H9 (cell line): ENCODE results near the gene RPS19BP1. TPM values are rescaled to one million over a fixed set of nuclear protein-coding genes. Genes with fewer than 3 reads are reported as not detected.
A peak's percentile ranks its signal among the peaks of the same experiment; 100 is the strongest.

Experiments
- DNase-seq: peaks from one replicate; pipeline ENCODE4 v3.0.0-alpha.2; 2017
- H2AFZ ChIP-seq: one replicate; pipeline ENCODE4 v1.6.1; 2013; ENCODE audit warnings: mild to moderate bottlenecking, low read length, control low read depth, moderate library complexity
- H2AK5ac ChIP-seq: 2 replicates; pipeline ENCODE4 v1.6.1; 2013; ENCODE audit warnings: low read length, control low read depth, mixed read lengths; ENCODE audit not compliant: insufficient read length
- H2BK120ac ChIP-seq: one replicate; pipeline ENCODE4 v1.6.1; 2013; ENCODE audit warnings: low read depth, mild to moderate bottlenecking, low read length, control low read depth, inconsistent platforms; ENCODE audit not compliant: poor library complexity, severe bottlenecking
- H2BK12ac ChIP-seq: 2 replicates; pipeline ENCODE4 v1.6.1; 2013; ENCODE audit warnings: low read length, control low read depth, mixed read lengths, low read depth; ENCODE audit not compliant: insufficient read length
- H2BK15ac ChIP-seq: 2 replicates; pipeline ENCODE4 v1.6.1; 2013; ENCODE audit warnings: low read depth, low read length, control low read depth
- H2BK20ac ChIP-seq: one replicate; pipeline ENCODE4 v1.6.1; 2013; ENCODE audit warnings: low read depth, mild to moderate bottlenecking, low read length, control low read depth, inconsistent platforms; ENCODE audit not compliant: poor library complexity, severe bottlenecking
- H2BK5ac ChIP-seq: 2 replicates; pipeline ENCODE4 v1.6.1; 2013; ENCODE audit warnings: low read length, control low read depth, mixed read lengths; ENCODE audit not compliant: insufficient read length
- H3K14ac ChIP-seq: 2 replicates; pipeline ENCODE4 v1.6.1; 2013; ENCODE audit warnings: low read length, control low read depth; ENCODE audit not compliant: insufficient read depth
- H3K18ac ChIP-seq: 2 replicates; pipeline ENCODE4 v1.6.1; 2013; ENCODE audit warnings: low read depth, mild to moderate bottlenecking, mixed read lengths, low read length, control low read depth; ENCODE audit not compliant: insufficient read length
- H3K23ac ChIP-seq: 2 replicates; pipeline ENCODE4 v1.6.1; 2013; ENCODE audit warnings: low read length, control low read depth, mixed read lengths, low read depth; ENCODE audit not compliant: insufficient read length
- H3K23me2 ChIP-seq: 2 replicates; pipeline ENCODE4 v1.6.1; 2013; ENCODE audit warnings: low read depth, mild to moderate bottlenecking, mixed read lengths, low read length, control low read depth; ENCODE audit not compliant: insufficient read length, poor library complexity, severe bottlenecking
- H3K27ac ChIP-seq: 2 replicates; pipeline ENCODE4 v1.5.1; 2013; ENCODE audit warnings: low read length, control low read depth, mixed read lengths, low read depth; ENCODE audit not compliant: insufficient read length
- H3K27me3 ChIP-seq: 2 replicates; pipeline ENCODE4 v1.6.1; 2013; ENCODE audit warnings: low read length, control low read depth, inconsistent platforms; ENCODE audit not compliant: insufficient read depth
- H3K4ac ChIP-seq: 2 replicates; pipeline ENCODE4 v1.6.1; 2013; ENCODE audit warnings: low read depth, mild to moderate bottlenecking, control low read depth, inconsistent platforms, low read length, moderate library complexity
- H3K4me1 ChIP-seq: 2 replicates; pipeline ENCODE4 v1.6.1; 2013; ENCODE audit warnings: low read length, control low read depth, inconsistent platforms; ENCODE audit not compliant: insufficient read depth
- H3K4me2 ChIP-seq: 2 replicates; pipeline ENCODE4 v1.6.1; 2013; ENCODE audit warnings: low read length, control low read depth, mixed read lengths; ENCODE audit not compliant: insufficient read length, insufficient read depth
- H3K56ac ChIP-seq: 2 replicates; pipeline ENCODE4 v1.6.1; 2013; ENCODE audit warnings: low read depth, mild to moderate bottlenecking, mixed read lengths, low read length, control low read depth; ENCODE audit not compliant: insufficient read length
- H3K79me1 ChIP-seq: 2 replicates; pipeline ENCODE4 v1.6.1; 2013; ENCODE audit warnings: low read depth, mild to moderate bottlenecking, moderate library complexity, low read length, control low read depth, inconsistent platforms; ENCODE audit not compliant: insufficient read depth, poor library complexity, severe bottlenecking
- H3K79me2 ChIP-seq: 2 replicates; pipeline ENCODE4 v1.6.1; 2013; ENCODE audit warnings: low read length, control low read depth, inconsistent platforms; ENCODE audit not compliant: insufficient read depth
- H3K9ac ChIP-seq: 2 replicates; pipeline ENCODE4 v1.6.1; 2013; ENCODE audit warnings: low read length, control low read depth, mixed read lengths; ENCODE audit not compliant: insufficient read length; ENCODE audit errors: extremely low read depth
- H3K9me3 ChIP-seq: one replicate; pipeline ENCODE4 v1.6.1; 2013; ENCODE audit warnings: low read depth, low read length, inconsistent platforms; ENCODE audit not compliant: control insufficient read depth
- H3T11ph ChIP-seq: one replicate; pipeline ENCODE4 v1.6.1; 2013; ENCODE audit warnings: mild to moderate bottlenecking, low read length, control low read depth, inconsistent platforms
- H4K20me1 ChIP-seq: one replicate; pipeline ENCODE4 v1.6.1; 2013; ENCODE audit not compliant: control insufficient read depth, insufficient read length, insufficient read depth
- H4K5ac ChIP-seq: 2 replicates; pipeline ENCODE4 v1.6.1; 2013; ENCODE audit warnings: low read depth, mild to moderate bottlenecking, mixed read lengths, low read length, control low read depth; ENCODE audit not compliant: insufficient read length
- H4K8ac ChIP-seq: replicated peaks from 2 replicates; pipeline ENCODE4 v1.6.1; 2013; ENCODE audit warnings: low read length, control low read depth, mixed read lengths, low read depth; ENCODE audit not compliant: insufficient read length
- H4K91ac ChIP-seq: 2 replicates; pipeline ENCODE4 v1.6.1; 2013; ENCODE audit warnings: low read depth, mild to moderate bottlenecking, moderate library complexity, mixed read lengths, low read length, control low read depth; ENCODE audit not compliant: insufficient read length
- H3K27ac Mint-ChIP-seq, 3 experiments: 2 replicates in 2 of 3; 3 replicates in 1 of 3; pipeline ENCODE4 v1.8.0; 2020 to 2021; ENCODE audit warnings: mixed read lengths in 3 of 3, mild to moderate bottlenecking in 1 of 3, moderate library complexity in 1 of 3
- H3K27me3 Mint-ChIP-seq: 2 replicates; pipeline ENCODE4 v1.8.0; 2021; ENCODE audit warnings: low read depth, mild to moderate bottlenecking, moderate library complexity, mixed read lengths
- H3K36me3 Mint-ChIP-seq, 3 experiments: 2 replicates in 2 of 3; 3 replicates in 1 of 3; pipeline ENCODE4 v1.8.0; 2020 to 2021; ENCODE audit warnings: low read depth in 3 of 3, mixed read lengths in 3 of 3; ENCODE audit not compliant: insufficient read depth in 1 of 3
- H3K4me1 Mint-ChIP-seq, 2 experiments: 2 replicates each; pipeline ENCODE4 v1.8.0; 2020; ENCODE audit warnings: mixed read lengths in 2 of 2
- H3K4me3 Mint-ChIP-seq, 2 experiments: 2 replicates in 1 of 2; 3 replicates in 1 of 2; pipeline ENCODE4 v1.8.0; 2020 to 2021; ENCODE audit warnings: mild to moderate bottlenecking in 2 of 2, mixed read lengths in 2 of 2, moderate library complexity in 1 of 2
- H3K9me3 Mint-ChIP-seq, 2 experiments: 2 replicates in 1 of 2; 3 replicates in 1 of 2; pipeline ENCODE4 v1.8.0; 2020; ENCODE audit warnings: mild to moderate bottlenecking in 2 of 2, mixed read lengths in 2 of 2, moderate library complexity in 1 of 2
- WGBS: extraction: QIAGEN DNeasy Blood & Tissue Kit; methylation state at CpG from one replicate; pipeline ENCODE4 v1.1.7; 2013; ENCODE audit warnings: missing lambda C conversion rate, low lambda C conversion rate, mixed read lengths; ENCODE audit not compliant: insufficient read length; ENCODE audit errors: extremely low coverage; 5-methylcytosine and 5-hydroxymethylcytosine counted together
- total RNA-seq: library from RNA; stranded (reverse); gene quantifications from 2 replicates; pipeline ENCODE4 v1.2.1, GENCODE V29; 2021
- TF ChIP-seq, protein P1 (sequence below): fragments of 200-600 bp; sonication (generic); conservative IDR thresholded peaks from 3 replicates; pipeline ENCODE4 v1.8.0; 2021; ENCODE audit warnings: antibody characterized with exemption, mild to moderate bottlenecking

Gene RPS19BP1
- total RNA-seq, 1 experiment from 2014 or later: 65.0 TPM

DNA sequence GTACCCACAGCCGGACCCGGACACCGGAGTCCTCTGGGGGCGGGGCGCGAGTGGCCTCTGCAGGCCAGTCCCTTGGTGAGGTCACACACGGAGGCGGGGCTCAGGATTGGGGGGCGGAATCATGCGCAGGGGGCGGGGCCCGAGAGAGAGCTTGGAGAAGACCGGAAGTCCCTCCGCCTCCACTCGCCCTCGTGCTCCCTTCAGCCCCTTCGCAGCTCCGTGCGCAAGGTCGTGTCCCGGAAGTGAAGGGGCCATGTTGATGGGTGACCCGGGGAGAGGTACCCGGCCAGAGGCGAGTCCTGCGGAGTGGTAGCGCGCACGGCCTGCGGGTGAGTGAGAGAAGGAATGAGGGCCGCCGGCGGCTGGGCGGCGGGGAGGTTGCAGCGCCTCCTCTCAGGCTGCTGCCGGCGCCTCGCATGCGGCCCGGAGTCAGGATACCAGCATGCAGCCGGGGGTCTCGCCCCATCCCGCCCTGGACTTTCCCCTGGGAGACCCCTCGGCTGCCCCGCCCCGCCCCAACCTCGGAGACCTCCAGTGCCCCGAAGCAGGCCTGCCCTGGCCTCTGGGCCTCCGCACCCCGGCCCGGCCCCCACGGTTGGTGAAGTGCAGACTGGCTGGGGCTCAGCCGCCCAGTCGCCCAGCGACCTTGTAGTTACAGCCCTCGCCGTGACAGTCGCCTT lies 30.3 kb downstream of the RPS19BP1 start, which contains the start of gene MIEF1:
TSS of gene MIEF1 (plus strand) at position 182 of the 680 bp plus-strand sequence. CDS start 9,005 bp downstream, outside the sequence.
- WGBS: no CpG with 5 or more reads among the region's 58 CpGs
- H3K27me3 Mint-ChIP-seq: peaks cover 88% of the 10 kb centered on the region

More for the DNA sequence above, 30.3 kb downstream of the RPS19BP1 start, which contains the start of gene MIEF1:
- H3T11ph ChIP-seq: no peak within 1 kb of the TSS
- peaks cover 8% of the 10 kb centered on the region for H4K20me1 ChIP-seq
- H3K27ac ChIP-seq: no peak within 1 kb of the TSS
- H2BK20ac ChIP-seq: no peak within 1 kb of the TSS
- H3K56ac ChIP-seq: no peak within 1 kb of the TSS
- no peak within 1 kb of the TSS for H2AFZ ChIP-seq
- no peaks in the 10 kb centered on the region for H3K9me3 ChIP-seq
- H3K23ac ChIP-seq: no peak within 1 kb of the TSS
- H3K18ac ChIP-seq: no peak within 1 kb of the TSS
- H3K27me3 ChIP-seq: peaks cover 15% of the 10 kb centered on the region
- Mint-ChIP-seq H3K4me3 (peak within 1 kb of the TSS; percentile 87 to 98), H3K4me1 (peaks cover 10 to 14% of the 10 kb centered on the region in 2 experiments), H3K27ac (peak within 1 kb of the TSS in 2 of 3 experiments; percentile 91 to 93; a peak in 3 of 7 replicates), H3K36me3 (peaks cover 31 to 39% (median 35%) of the 10 kb centered on the region in 3 experiments; a peak in 6 of 7 replicates), H3K9me3 (no peaks in the 10 kb centered on the region)
- H2AK5ac ChIP-seq: no peak within 1 kb of the TSS
- no peak within 1 kb of the TSS for H4K8ac ChIP-seq
- peak within 1 kb of the TSS; percentile 68 for H3K4me2 ChIP-seq
- no peak within 1 kb of the TSS for H2BK12ac ChIP-seq
- H3K4me1 ChIP-seq: no peaks in the 10 kb centered on the region; the same call in 1 of the 2 replicates
- H4K5ac ChIP-seq: no peak within 1 kb of the TSS
- H3K79me1 ChIP-seq: no peaks in the 10 kb centered on the region
- H3K23me2 ChIP-seq: peaks cover 8% of the 10 kb centered on the region
- H2BK15ac ChIP-seq: no peak within 1 kb of the TSS
- H2BK5ac ChIP-seq: no peak within 1 kb of the TSS
- H3K9ac ChIP-seq: peak within 1 kb of the TSS; percentile 12
- H3K14ac ChIP-seq: peak within 1 kb of the TSS; percentile 19; the same call in 1 of the 2 replicates
- H3K79me2 ChIP-seq: no peaks in the 10 kb centered on the region
- H3K4ac ChIP-seq: no peak within 1 kb of the TSS
- no peak within 1 kb of the TSS for H4K91ac ChIP-seq
- DNase-seq: peak; percentile 97
- H2BK120ac ChIP-seq: no peak within 1 kb of the TSS
- TF ChIP-seq, protein P1, sequence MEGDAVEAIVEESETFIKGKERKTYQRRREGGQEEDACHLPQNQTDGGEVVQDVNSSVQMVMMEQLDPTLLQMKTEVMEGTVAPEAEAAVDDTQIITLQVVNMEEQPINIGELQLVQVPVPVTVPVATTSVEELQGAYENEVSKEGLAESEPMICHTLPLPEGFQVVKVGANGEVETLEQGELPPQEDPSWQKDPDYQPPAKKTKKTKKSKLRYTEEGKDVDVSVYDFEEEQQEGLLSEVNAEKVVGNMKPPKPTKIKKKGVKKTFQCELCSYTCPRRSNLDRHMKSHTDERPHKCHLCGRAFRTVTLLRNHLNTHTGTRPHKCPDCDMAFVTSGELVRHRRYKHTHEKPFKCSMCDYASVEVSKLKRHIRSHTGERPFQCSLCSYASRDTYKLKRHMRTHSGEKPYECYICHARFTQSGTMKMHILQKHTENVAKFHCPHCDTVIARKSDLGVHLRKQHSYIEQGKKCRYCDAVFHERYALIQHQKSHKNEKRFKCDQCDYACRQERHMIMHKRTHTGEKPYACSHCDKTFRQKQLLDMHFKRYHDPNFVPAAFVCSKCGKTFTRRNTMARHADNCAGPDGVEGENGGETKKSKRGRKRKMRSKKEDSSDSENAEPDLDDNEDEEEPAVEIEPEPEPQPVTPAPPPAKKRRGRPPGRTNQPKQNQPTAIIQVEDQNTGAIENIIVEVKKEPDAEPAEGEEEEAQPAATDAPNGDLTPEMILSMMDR: no peak
